Measurements from ENCODE around the gene LNX1.

The LNX1 gene

GRCh38 chr4:53591372-53591892 is at the start of gene LNX1:
Gene LNX1 (minus strand): TSS chr4:53591486. CDS start chr4:53574002, 17,484 bp downstream.
- DNase-seq, result no peak

DNA sequence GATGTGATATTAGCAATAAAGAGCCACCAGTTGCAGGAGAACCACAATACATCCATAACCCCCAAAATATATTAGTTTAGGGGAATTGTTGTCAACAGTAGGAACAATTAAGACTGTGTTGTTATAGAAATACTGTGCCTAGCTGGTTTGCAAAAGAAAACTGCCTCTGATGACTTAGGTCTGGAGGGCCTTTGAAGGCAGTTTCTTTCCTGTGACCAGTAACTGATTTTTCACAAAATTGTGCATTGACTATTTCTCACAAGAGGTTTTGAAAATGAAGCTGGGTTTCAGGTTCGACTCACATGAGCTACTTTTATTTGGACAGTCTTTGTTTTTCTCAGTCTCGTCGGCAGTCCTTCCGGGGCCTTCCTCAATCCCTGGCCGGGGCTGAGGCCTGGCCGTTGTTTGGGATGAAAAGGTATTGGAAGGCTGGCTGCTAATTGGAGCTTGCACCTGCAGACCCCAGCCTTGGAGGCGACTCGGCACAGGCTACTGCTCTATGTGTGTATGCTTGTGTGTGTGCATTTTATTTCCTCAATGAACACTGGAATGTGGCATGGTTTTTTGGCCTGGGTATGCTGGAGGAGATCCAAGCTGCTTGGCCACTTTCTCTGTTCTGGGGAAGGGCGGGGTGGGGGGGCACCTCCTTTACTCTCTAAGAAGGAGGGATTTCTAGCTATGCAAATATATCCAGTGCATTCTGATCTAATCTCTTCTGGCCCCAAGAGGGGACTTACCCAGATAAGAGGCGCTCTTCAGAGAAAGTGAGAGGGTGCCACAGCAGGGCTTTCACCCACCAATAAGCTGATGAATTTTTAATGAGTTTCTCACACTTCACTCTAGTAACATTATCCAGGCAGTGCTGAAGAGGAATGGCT is 49.5 kb upstream of the LNX1 start:
- no peak for DNase-seq

DNA sequence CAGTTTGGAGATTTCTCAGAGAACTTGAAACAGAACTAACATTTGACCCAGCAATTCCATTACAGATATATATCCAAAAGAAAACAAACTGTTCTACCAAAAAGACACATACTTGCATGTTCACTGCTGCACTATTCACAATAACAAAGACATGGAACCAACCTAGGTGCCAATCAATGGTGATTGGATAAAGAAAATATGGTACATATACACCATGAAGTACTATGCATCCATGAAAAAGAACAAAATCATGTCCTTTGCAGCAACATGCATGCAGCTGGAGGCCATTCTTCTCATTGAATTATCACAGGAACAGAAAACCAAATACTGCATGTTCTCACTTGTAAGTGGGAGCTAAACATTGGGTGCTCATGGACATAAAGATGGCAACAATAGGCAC is 47.6 kb upstream of the LNX1 start:
- no peak for DNase-seq

- no peak for DNase-seq
These were observed 46.1 kb upstream of the LNX1 start for GRCh38 chr4:53637348-53637747.

DNA sequence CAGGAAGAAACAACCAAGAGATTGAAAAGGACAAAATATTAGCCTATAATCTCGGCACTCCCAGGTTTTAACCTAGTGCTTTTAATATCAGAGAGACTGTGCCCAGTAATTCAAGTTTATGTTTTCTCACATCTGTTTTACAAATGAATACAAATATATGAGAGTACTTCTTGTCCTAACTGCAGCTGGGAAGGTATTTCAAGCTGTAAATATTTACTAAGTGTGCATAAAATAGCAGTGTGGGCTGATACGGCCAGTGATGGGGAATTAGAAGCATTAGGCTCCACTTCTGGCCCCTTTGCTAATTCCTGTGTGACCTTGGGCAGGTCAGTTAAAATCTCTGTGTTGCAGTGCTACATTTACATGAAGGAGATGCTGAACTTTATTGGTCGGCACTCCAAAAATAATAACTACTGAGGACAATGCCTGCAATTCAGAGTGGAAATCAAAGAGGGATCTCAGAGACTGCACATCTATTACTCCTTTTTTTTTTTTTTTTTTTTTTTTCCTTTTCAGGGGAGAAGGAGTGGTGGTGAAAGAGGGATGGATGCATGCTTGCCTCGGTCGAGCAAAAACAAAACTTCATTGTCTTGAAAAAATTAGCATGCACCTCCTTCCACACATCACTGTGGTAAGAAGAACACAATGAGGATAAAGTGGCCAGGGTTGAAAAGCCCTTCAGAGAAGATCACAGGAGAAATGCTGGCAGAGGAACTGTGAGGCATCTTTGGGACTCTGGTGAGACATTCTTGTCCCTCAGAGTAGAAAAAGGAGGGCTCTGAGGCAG is 44.6 kb upstream of the LNX1 start:
- DNase-seq, result no peak

DNA sequence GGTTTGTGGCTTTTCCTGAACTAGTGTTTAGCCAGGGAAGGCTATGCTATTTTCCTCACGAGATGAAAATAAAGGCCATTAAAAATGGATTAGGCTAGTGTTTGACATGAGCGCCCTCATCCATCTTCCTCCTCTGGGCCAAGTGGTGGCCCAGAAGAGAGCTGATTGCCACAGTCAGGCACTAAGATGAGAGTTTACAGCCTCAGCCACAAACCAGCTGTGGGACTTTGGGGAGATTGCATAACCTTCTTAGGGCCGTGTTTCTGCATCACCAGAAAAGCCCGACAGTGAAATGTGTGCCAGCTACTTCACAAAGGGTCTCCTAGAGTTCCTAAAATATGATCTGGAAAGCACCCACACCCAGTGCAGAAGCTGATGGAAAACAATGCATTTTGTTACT is 42.3 kb upstream of the LNX1 start:
- no peak for DNase-seq

- DNase-seq, result no peak
These were observed 38.0 kb upstream of the LNX1 start for GRCh38 chr4:53629296-53629695.

- no peak for DNase-seq
These were observed 35.2 kb upstream of the LNX1 start for GRCh38 chr4:53626491-53626890.

DNA sequence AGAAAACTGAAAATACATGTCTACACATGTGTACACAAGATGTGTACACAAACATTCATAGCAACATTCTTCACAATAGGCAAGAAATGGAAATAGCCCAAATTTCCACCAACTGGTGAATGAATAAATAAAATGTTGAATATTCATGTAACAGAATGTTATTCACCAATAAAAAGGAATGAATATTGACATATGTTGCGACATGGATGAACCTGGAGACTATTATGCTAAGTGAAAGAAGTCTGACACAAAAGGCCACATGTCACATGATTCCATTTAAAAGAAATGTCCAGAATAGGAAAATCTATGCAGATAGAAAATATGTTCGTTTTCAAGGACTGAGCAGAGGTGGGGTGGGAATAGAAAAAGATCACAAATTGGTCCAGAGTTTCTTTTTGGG is 34.6 kb upstream of the LNX1 start:
- no peak for DNase-seq

GRCh38 chr4:53622739-53623151 is 31.5 kb upstream of the LNX1 start:
- no peak for DNase-seq

DNA sequence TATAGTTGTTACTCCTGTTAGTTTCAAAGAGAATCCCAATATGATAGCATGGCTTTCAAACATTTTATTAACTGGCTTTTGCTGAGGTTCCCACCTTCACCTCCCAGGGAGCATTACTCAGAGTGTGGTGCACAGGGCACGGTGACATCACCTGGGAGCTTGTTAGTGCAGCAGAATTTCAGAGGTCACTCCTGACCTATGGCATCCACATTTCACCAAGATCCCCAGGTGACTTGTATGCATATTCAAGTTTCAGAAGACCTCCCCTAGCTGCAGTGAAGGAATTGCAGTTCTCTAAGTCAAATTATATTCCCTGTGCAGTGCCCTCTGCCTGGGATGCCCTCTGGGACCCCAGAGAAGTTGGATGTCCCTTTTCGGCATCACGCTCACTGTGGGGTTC is 29.7 kb upstream of the LNX1 start:
- no peak for DNase-seq

DNA sequence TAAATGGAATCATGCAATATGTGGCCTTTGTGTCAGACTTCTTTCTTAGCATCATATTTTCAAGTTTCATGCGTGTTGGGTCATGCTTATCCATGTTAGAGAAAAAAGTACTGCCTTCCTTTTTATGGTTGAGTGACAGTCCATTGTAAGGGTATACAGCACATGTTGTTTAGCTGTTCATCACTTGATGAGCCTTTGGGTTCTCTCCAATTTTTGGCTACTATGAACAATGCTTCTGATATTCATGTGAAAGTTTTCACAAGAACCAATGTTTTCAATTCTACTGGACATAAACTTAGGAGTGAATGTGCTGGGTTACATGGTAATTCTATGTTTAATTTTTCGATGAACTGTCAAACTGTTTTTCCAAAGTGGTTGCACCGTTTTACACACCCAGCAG is 28.1 kb upstream of the LNX1 start:
- DNase-seq, result no peak

DNA sequence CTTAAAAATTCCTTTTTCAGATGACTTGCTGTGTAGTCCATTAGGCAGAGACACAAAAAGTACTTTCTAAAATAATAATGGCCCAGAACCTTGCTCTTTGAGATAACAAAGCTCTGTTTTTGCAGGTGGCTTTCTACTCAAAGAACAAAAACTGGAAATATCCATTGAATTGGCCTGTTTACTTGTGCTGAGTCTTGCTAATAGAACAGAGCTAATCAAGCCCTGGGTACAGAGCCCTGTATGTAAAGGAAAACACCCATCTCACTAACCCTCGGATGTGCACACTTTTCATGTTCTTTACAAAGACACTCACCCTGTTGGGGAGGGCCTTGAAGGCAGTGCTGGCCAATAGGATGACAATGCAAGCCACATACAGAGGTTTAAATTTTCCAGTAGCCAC is 27.0 kb upstream of the LNX1 start:
- DNase-seq, result no peak

DNA sequence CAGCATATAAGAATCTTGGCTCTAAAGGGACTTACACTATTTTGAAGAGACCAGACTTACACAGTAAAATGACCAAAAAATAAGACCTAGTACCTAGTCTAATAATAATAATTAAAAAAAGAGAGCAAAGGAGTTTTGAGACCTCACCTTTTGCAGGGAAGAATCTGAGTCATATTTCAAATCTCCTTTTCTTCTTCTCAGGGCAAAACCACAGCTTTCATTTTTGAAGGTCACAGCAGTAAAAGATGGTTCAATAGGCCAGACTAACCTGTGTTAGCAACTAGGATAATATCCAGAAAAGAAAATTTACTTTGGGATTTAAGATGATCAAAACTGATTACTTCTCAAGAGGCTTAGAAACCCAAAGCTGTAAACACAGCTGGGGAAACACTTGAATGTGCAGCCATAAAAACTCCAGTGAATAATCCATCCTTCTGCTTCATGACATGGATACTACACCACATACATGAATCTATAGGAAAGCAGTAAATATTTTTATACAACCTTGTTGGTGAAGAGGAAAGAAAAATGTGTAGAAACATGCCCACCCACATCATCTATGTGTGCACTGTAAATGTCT is 25.9 kb upstream of the LNX1 start:
- no peak for DNase-seq

GRCh38 chr4:53616219-53616618 is 24.9 kb upstream of the LNX1 start:
- no peak for DNase-seq

DNA sequence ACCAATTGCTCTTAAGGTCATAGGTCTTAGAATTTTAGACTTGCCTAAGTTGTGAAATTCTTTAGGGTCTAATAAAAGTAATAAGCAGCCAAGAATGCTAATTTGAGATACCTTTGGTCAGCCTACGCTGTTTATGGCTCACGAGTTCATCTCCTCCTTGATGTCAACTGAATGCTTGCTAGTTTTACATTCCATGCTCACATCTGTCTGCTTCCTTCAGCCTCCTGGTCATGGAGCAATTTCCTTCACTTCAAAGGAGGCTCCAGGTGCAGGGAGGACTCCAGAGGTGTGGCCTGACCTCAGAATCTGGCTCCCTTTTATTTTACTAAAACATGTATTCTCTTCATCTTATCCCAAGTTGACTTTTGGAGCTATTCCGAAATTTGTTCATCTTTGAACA is 23.3 kb upstream of the LNX1 start:
- no peak for DNase-seq

GRCh38 chr4:53613428-53613827 is 22.1 kb upstream of the LNX1 start:
- DNase-seq, result no peak

- DNase-seq, result no peak
These were observed 17.4 kb upstream of the LNX1 start for GRCh38 chr4:53608649-53609048.

DNA sequence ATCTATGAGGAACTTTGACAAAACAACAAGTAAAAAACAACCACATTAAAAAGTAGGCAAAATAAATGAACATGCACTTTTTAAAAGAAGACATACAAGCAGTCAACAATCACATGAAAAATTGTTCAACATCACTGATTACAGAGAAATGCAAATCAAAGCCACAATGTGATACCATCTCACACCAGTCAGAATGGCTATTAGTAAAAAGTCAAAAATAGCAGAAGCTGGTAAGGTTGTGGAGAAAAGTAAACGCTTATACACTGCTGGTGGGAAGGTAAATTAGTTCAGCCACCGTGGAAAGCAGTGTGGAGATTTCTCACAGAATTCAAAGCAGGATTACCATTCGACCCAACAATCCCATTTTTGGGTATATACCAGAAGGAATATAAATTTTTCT is 17.0 kb upstream of the LNX1 start:
- no peak for DNase-seq

GRCh38 chr4:53605783-53606182 is 14.5 kb upstream of the LNX1 start:
- no peak for DNase-seq

DNA sequence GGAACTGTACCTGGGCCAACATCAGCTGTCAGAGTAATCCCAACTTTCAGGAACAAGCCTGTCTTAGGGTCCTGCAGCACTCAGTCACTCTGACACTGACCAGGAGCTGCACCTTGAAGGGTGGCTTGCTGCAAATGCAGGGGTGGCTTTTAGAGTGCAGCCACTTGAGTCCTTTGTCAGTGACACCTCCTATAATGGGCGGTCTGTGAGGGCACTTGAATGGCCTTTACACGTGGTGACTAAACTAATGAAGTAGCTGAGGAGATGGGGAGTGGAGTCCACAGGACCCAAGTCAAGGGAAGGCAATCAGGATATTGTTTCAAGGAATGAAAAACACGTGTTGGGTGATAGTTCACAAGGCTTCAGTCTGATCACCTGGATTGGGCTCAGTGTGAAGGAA is 11.1 kb upstream of the LNX1 start:
- no peak for DNase-seq

DNA sequence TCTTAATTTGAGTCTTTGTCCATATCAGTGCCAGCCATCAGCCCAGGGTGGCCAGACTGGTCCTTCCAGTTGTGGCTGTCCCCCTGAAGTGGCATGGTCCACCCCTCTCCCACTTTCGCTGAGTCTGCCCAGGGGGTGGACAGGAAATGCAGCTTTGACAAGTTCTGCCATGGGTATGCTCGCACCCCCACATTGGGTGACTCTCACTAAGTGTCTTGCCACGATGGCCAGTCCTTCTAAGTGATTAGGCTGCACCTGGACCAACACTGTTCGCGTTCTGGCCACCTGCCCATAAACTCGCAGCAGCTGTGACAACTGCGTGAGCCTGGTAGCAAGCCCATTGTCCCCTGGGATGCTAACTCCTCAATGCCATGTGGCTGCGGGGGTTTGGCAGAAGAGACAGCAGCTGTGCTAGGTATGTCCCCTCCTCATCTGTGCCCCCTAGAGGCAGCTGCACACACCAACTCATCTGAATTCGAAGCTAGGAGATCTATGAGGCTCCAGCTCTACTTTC is 10.0 kb upstream of the LNX1 start:
- no peak for DNase-seq

GRCh38 chr4:53599632-53600031 is 8.3 kb upstream of the LNX1 start:
- DNase-seq, result no peak
